ENCODE data around the gene PIGK.

GRCh38 chr1:77234943-77235342, 15.7 kb upstream of the PIGK start:
- TF ChIP-seq CTCF (IDR thresholded peaks at IDR 0.05) (no peak), POLR2A (IDR thresholded peaks at IDR 0.05) (no peak)
